Measurements from ENCODE around the gene ACOT4. TPM values are rescaled to one million over a fixed set of nuclear protein-coding genes. Genes with fewer than 3 reads are reported as not detected.
"Not testable (repeated sequence)": the region's sequence is repeated elsewhere in the genome, so short reads cannot be mapped to it uniquely, and the experiment has no call there.

The ACOT4 gene
- total and polyA plus RNA-seq, 12 donors = 0.13 to 1.9 (median 0.88) TPM

- H3K36me3 ChIP-seq = no peaks in the 10 kb centered on the region
- TF ChIP-seq, protein P1, sequence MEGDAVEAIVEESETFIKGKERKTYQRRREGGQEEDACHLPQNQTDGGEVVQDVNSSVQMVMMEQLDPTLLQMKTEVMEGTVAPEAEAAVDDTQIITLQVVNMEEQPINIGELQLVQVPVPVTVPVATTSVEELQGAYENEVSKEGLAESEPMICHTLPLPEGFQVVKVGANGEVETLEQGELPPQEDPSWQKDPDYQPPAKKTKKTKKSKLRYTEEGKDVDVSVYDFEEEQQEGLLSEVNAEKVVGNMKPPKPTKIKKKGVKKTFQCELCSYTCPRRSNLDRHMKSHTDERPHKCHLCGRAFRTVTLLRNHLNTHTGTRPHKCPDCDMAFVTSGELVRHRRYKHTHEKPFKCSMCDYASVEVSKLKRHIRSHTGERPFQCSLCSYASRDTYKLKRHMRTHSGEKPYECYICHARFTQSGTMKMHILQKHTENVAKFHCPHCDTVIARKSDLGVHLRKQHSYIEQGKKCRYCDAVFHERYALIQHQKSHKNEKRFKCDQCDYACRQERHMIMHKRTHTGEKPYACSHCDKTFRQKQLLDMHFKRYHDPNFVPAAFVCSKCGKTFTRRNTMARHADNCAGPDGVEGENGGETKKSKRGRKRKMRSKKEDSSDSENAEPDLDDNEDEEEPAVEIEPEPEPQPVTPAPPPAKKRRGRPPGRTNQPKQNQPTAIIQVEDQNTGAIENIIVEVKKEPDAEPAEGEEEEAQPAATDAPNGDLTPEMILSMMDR (IDR thresholded peaks at IDR 0.05) = no peak
- intact Hi-C loops (cut with DNase I) = no loop called here
- H3K4me3 ChIP-seq = no peak overlapping the region
- no peaks in the 10 kb centered on the region for H3K4me1 ChIP-seq
- DNase-seq (no peak), ATAC-seq (no peak)
- 96% methylated on average over 4 of the region's 4 CpGs; no CpG with 5 or more reads in 1 of the 2 donors for WGBS, 2 donors
- H3K27me3 ChIP-seq = no peaks in the 10 kb centered on the region
- no peaks in the 10 kb centered on the region for H3K9me3 ChIP-seq
- no peak overlapping the region for H3K27ac ChIP-seq
Measured at GRCh38 chr14:73553845-73554244, 37.8 kb upstream of the ACOT4 start.

GRCh38 chr14:73557201-73557600 is 34.5 kb upstream of the ACOT4 start:
- H3K27me3 ChIP-seq; H3K27ac ChIP-seq; ATAC-seq; H3K36me3 ChIP-seq; H3K4me3 ChIP-seq; H3K9me3 ChIP-seq; DNase-seq; intact Hi-C loops (cut with DNase I); H3K4me1 ChIP-seq: not testable (repeated sequence)
- 41% methylated on average over 2 of the region's 2 CpGs; no CpG with 5 or more reads in 1 of the 2 donors for WGBS, 2 donors

DNA sequence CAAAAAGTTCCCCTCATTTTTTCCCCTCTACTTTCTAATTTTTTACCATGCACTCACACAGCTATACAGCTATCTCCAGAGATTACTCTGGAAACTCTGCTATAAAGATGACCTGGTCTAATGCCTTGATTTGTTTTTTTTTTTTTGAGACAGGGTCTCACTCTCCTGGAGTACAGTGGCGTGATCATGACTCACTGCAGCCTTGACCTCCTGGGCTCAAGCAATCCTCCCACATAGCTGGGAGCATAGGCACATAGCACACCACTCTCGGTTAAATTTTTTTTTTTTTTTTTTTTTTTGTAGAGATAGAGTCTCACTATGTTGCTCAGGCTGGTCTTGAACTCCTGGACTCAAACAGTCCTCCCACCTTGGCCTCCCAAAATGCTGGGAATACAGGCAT is 33.4 kb upstream of the ACOT4 start:
- ATAC-seq; H3K27me3 ChIP-seq; H3K36me3 ChIP-seq; intact Hi-C loops (cut with DNase I); H3K4me1 ChIP-seq; H3K4me3 ChIP-seq; DNase-seq; H3K27ac ChIP-seq: not testable (repeated sequence)
- H3K9me3 ChIP-seq = peaks cover 0 to 13% (median 0%) of the 10 kb centered on the region in 11 donors
- WGBS, 2 donors = 93% methylated on average over 1 of the region's 2 CpGs; no CpG with 5 or more reads in 1 of the 2 donors

- not testable (repeated sequence) for H3K36me3 ChIP-seq, H3K4me3 ChIP-seq, DNase-seq, H3K27me3 ChIP-seq, ATAC-seq, H3K27ac ChIP-seq, H3K4me1 ChIP-seq
- intact Hi-C loops (cut with DNase I) = loop anchor here in 3 of 10 donors (10.0 kb wide), 1 partner anchor 47 kb away; no protein-coding TSS in a partner anchor
- WGBS, 2 donors = 94 to 96% methylated on average over 7 of the region's 7 CpGs
- H3K9me3 ChIP-seq = peaks cover 0 to 13% (median 0%) of the 10 kb centered on the region in 11 donors
Measured at GRCh38 chr14:73562256-73562655, 29.4 kb upstream of the ACOT4 start.

DNA sequence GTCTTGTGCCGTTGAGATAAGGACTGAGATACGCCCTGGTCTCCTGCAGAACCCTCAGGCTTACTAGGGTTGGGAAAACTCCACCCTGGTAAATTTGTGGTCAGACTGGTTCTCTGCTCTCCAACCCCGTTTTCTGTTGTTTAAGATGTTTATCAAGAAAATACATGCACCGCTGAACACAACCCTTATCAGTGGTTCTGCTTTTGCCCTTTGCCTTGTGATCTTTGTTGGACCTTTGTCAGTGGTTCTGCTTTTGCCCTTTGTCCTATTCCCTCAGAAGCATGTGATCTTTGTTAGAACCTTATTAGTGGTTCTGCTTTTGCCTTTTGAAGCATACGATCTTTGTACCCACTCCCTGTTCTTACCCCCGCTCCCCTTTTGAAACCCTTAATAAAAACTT is 29.0 kb upstream of the ACOT4 start:
- ATAC-seq, H3K4me3 ChIP-seq, H3K27ac ChIP-seq, DNase-seq, H3K36me3 ChIP-seq, H3K27me3 ChIP-seq: not testable (repeated sequence)
- H3K9me3 ChIP-seq = peaks cover 0 to 13% (median 0%) of the 10 kb centered on the region in 11 donors
- peaks cover 0 to 14% (median 11%) of the 10 kb centered on the region in 9 donors for H3K4me1 ChIP-seq
- intact Hi-C loops (cut with DNase I) = loop anchor here in 3 of 10 donors (10.0 kb wide), 1 partner anchor 48 kb away; no protein-coding TSS in a partner anchor
- 89 to 94% methylated on average over 6 of the region's 6 CpGs for WGBS, 2 donors

- H3K4me3 ChIP-seq, H3K27me3 ChIP-seq, H3K36me3 ChIP-seq, H3K27ac ChIP-seq, DNase-seq, ATAC-seq: not testable (repeated sequence)
- intact Hi-C loops (cut with DNase I) = loop anchor here in 5 of 10 donors (5.0 to 10.0 kb wide), 2 partner anchors 39 to 52 kb away; no protein-coding TSS in a partner anchor
- WGBS, 2 donors = 91 to 96% methylated on average over 18 of the region's 18 CpGs
- Histone ChIP-seq H3K9me3 (peaks cover 0 to 13% (median 0%) of the 10 kb centered on the region in 11 donors), H3K4me1 (peaks cover 3 to 42% (median 31%) of the 10 kb centered on the region in 9 donors)
Measured at GRCh38 chr14:73566431-73566830, 25.2 kb upstream of the ACOT4 start.

GRCh38 chr14:73566935-73567334 is 24.7 kb upstream of the ACOT4 start:
- not testable (repeated sequence) for H3K36me3 ChIP-seq, H3K27ac ChIP-seq, H3K27me3 ChIP-seq, ATAC-seq, H3K9me3 ChIP-seq, DNase-seq, H3K4me3 ChIP-seq
- 96 to 97% methylated on average over 6 of the region's 6 CpGs for WGBS, 2 donors
- intact Hi-C loops (cut with DNase I) = loop anchor here in 5 of 10 donors (5.0 to 10.0 kb wide), 2 partner anchors 40 to 52 kb away; no protein-coding TSS in a partner anchor
- peaks cover 3 to 44% (median 31%) of the 10 kb centered on the region in 9 donors for H3K4me1 ChIP-seq

Data from heart right ventricle (tissue), 16 donors.